NB4 (cell line): Measurements from ENCODE around the gene IGF1.

ENCODE experiments used
- DNase-seq: peaks from one replicate; pipeline ENCODE4 v3.0.0; 2010; ENCODE audit warnings: low read depth
- H3K4me3 ChIP-seq: one replicate; pipeline ENCODE4 v1.5.1; 2011; ENCODE audit warnings: mild to moderate bottlenecking, low read depth, low read length, moderate library complexity
- CTCF ChIP-seq: IDR thresholded peaks from one replicate; pipeline ENCODE4 v1.5.1; 2012; ENCODE audit warnings: low read depth, low read length
- MAX ChIP-seq: IDR thresholded peaks from 2 replicates; pipeline ENCODE4 v1.6.1; 2011; ENCODE audit warnings: low read depth, low read length
- MYC ChIP-seq: IDR thresholded peaks from 2 replicates; pipeline ENCODE4 v1.6.1; 2011; ENCODE audit warnings: low read depth, low read length
- POLR2A ChIP-seq: IDR thresholded peaks from 2 replicates; pipeline ENCODE4 v1.6.1; 2011; ENCODE audit warnings: mild to moderate bottlenecking; ENCODE audit not compliant: insufficient read length; ENCODE audit errors: extremely low read depth

Gene IGF1

GRCh38 chr12:102426599-102427542 lies 53.5 kb downstream of the IGF1 start:
- no peak overlapping the region for H3K4me3 ChIP-seq
- no peak for DNase-seq
- TF ChIP-seq MYC (no peak), CTCF (no peak), POLR2A (no peak)

- no peak for TF ChIP-seq MYC
- no peak for TF ChIP-seq MAX
- TF ChIP-seq POLR2A = no peak
- no peak for TF ChIP-seq CTCF
- H3K4me3 ChIP-seq = no peak overlapping the region
- no peak for DNase-seq
Observed at GRCh38 chr12:102425109-102426039, 55.0 kb downstream of the IGF1 start.

- H3K4me3 ChIP-seq = no peak overlapping the region
- no peak for DNase-seq
- TF ChIP-seq POLR2A = no peak
- no peak for TF ChIP-seq MAX
- TF ChIP-seq MYC = no peak
Observed at GRCh38 chr12:102423462-102423861, 56.9 kb downstream of the IGF1 start.

DNA sequence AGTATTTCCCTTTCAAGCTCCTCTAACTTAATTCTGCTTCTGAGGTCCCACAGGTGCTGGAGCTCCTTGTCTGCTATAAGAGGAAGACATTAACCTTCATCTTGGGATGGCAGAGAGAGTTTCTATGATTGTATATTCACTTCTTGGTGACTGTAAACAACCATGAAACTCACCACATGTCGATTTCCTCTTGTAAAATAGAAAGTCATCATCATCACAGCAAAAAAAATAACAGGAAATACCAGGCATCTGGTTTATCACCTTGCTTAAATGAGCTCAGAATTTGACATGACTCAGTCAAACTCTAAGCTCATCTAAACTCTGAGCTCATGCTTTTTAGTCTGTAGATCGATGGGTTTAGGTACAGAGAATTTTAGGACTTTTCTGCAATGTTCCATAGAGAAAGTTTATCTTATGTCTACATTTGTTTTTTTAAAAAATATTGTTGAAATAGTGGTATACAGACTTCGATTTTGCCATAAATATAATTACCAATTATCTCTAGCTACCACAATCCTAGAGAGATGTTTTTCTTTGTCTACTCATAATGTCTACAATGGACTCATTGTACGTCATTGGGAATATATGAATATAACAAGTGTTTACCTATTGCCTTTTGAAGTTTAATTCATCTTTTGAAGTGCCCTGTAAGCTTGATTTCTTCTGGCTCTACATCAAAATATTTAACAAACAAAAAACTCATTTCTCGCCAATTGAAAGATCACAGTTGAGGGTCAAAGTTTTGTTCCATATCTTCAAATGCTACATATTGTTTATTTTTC lies 58.4 kb downstream of the IGF1 start:
- TF ChIP-seq CTCF (no peak), MYC (no peak), MAX (no peak), POLR2A (no peak)
- no peak overlapping the region for H3K4me3 ChIP-seq
- no peak for DNase-seq

DNA sequence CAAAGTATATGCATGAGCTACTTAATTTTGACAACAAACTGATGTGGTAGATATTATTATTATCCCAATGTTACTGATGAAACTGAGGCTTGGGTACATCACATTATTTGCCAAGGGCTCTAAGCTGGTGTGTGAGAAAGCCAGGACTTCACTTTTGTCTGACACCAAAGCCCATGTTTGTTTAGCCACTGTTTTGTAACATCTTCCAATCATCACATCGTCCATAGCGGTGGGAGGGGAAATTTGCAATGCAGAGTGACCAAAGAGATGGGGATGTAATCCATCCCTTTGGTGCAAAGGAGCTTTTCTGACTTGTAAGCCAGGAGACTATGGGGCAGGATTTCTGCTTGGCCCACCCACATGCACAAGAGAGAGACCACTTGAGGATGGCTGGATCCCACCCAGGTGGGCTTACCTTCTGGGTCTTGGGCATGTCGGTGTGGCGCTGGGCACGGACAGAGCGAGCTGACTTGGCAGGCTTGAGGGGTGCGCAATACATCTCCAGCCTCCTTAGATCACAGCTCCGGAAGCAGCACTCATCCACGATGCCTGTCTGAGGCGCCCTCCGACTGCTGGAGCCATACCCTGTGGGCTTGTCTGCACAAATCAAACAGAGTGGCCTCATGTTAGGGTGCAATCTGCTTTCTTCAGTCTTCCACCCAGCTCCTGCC lies 61.1 kb downstream of the IGF1 start:
- DNase-seq = no peak
- no peak overlapping the region for H3K4me3 ChIP-seq
- no peak for TF ChIP-seq MYC
- TF ChIP-seq CTCF = no peak
- TF ChIP-seq POLR2A = no peak
- no peak for TF ChIP-seq MAX
